NB4 (cell line): ENCODE data around the gene ACTG1.

Experiments used
- DNase-seq: peaks from one replicate; pipeline ENCODE4 v3.0.0; 2010; ENCODE audit warnings: low read depth
- H3K4me3 ChIP-seq: one replicate; pipeline ENCODE4 v1.5.1; 2011; ENCODE audit warnings: mild to moderate bottlenecking, low read depth, low read length, moderate library complexity
- CTCF ChIP-seq: IDR thresholded peaks from one replicate; pipeline ENCODE4 v1.5.1; 2012; ENCODE audit warnings: low read depth, low read length
- MYC ChIP-seq: IDR thresholded peaks from 2 replicates; pipeline ENCODE4 v1.6.1; 2011; ENCODE audit warnings: low read depth, low read length
- POLR2A ChIP-seq: IDR thresholded peaks from 2 replicates; pipeline ENCODE4 v1.6.1; 2011; ENCODE audit warnings: mild to moderate bottlenecking; ENCODE audit not compliant: insufficient read length; ENCODE audit errors: extremely low read depth
- TF ChIP-seq, protein P1 (sequence below): IDR thresholded peaks from 2 replicates; pipeline ENCODE4 v1.6.1; 2011; ENCODE audit warnings: low read depth, low read length

ACTG1 gene

GRCh38 chr17:81468111-81468769 is 44.4 kb downstream of the ACTG1 start:
- no peak overlapping the region for H3K4me3 ChIP-seq
- DNase-seq: no peak
- TF ChIP-seq CTCF (no peak), POLR2A (peak; percentile 2)

DNA sequence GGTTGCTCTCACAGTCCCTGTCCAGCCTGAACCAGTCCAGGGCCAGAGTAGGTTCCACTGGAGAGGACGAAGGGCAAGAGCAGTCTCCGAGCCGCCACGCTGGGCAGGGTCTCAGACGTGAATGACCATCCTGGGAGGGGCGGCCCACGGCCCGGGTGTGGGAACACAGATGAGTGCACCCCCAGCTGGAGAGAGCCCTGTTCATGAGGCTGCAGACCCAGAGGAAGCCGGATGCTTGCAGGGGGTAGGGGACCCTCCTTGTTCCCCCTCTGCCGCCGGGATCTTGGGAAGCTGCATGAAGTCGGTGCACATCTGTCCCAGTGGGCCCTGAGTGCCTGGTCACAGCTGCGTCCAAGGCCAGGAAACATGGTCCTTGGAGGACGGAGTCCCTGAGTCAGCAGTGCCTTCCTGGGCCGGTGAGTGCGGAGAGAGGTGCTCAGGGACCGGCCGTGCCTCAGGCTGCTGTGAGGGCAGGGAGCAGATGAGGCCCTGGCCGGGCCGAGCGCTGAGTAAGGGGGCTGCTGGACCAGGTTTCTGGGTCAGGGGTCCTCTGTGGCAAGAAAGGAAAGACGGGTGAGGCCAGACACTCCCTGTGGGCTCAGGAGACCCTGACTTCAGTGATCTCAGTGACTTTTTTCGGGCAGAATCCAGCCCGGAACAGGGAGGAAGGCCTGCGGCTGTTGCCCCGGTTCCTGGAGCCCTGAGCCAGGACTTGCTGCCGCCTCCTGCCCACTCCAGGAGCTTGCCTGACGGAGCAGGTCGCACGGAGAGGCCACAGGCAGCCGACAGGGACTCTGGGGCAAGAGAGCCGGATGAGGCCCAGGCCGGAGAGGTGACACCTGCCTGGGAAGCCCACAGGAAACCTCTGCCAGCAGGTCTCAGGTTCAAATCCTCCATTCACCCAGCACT is 45.8 kb downstream of the ACTG1 start:
- TF ChIP-seq, protein P1, sequence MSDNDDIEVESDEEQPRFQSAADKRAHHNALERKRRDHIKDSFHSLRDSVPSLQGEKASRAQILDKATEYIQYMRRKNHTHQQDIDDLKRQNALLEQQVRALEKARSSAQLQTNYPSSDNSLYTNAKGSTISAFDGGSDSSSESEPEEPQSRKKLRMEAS: no peak
- peak; percentile 20 for TF ChIP-seq POLR2A
- H3K4me3 ChIP-seq: no peak overlapping the region
- DNase-seq: no peak

DNA sequence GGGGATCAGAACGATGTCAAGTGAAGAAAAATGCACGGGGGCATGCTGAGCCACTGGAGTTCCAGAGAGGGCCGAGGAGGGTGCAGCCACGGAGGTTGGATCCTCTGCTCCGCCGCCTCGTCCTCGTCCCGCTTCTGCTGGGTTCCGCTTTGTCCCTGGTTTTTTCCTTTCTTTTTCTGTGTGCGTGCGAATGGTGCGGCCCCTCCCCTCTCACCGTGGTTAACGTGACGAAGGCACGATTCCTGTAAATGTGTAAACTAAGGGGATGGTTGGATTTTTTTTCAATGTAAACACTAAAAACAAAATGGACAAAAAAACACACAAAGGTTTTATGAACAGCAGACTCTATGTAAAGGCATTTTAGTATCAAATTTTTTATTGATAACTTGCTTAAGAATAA is 46.7 kb downstream of the ACTG1 start:
- TF ChIP-seq, protein P1: no peak
- no peak for TF ChIP-seq POLR2A
- DNase-seq: no peak

DNA sequence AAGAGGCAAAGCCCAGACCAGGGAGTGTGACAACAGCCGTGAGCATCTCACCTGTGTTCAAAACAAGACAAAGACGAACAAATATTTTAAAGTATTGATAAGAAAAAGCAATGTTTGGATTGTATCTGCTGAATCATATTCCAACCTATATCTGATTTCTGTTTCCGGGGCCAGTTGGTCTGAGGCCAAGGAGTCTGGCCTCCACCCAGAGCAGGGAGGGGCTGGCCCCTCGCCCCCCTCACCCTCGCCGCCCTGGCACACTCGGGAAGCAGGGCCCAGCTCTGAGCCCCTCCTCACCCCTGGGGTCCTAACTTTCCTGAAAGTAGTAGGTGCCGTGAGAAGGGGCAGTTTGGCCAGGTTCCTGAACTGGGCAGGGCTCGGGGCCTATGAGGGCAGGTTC is 48.0 kb downstream of the ACTG1 start:
- H3K4me3 ChIP-seq: peak overlapping the region; percentile 81
- TF ChIP-seq MYC (no peak), CTCF (no peak), POLR2A (peak; percentile 14)
- TF ChIP-seq, protein P1: no peak
- DNase-seq: no peak

More for the DNA sequence above, 46.7 kb downstream of the ACTG1 start:
- no peak overlapping the region for H3K4me3 ChIP-seq

- no peak for DNase-seq
- TF ChIP-seq POLR2A: no peak
- TF ChIP-seq, protein P1: no peak; the same call in 1 of the 2 replicates
- no peak for TF ChIP-seq CTCF
- TF ChIP-seq MYC: no peak
These were observed 49.1 kb downstream of the ACTG1 start for GRCh38 chr17:81463506-81463905.

DNA sequence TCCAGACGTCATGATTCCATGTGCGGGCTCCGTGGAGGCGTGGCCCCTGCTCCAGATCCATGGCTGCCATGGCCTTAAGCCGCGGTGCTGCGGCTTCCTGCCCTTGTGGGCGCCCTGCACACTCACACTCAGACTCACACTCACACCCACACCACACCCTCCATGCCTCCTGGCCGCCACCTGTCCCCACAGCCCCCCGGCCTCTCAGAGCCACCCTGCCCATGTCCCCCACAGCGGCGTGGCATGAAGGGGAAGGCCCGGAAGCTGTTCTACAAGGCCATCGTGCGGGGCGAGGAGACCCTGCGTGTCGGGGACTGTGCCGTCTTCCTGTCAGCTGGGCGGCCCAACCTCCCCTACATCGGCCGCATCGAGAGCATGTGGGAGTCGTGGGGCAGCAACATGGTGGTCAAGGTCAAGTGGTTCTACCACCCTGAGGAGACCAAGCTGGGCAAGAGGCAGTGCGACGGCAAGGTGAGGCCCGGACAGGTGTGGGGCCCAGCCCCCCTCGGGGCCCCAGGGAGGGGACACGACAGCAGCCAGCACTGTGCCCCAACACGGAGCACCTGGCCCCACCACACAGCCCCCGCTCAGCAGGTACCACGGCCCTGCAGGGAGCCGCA is 50.0 kb downstream of the ACTG1 start:
- TF ChIP-seq, protein P1: peak; percentile 52; the same call in 1 of the 2 replicates
- peak; percentile 7; the same call in 1 of the 2 replicates for TF ChIP-seq MYC
- no peak for TF ChIP-seq CTCF
- TF ChIP-seq POLR2A: peak; percentile 24
- DNase-seq: peak; percentile 69
- H3K4me3 ChIP-seq: peak overlapping the region; percentile 81

More at GRCh38 chr17:81463506-81463905, 49.1 kb downstream of the ACTG1 start:
- peak overlapping the region; percentile 81 for H3K4me3 ChIP-seq
